ENCODE data around the gene ZSCAN2. TPM values are rescaled to one million over a fixed set of nuclear protein-coding genes. Genes with fewer than 3 reads are reported as not detected.

The ZSCAN2 gene
- total and polyA plus RNA-seq, 10 of the 15 experiments (the other 5 are each of a cell fraction or from before 2014, with no cell fraction given), result 2.7 to 13.2 (median 8.6) TPM

DNA sequence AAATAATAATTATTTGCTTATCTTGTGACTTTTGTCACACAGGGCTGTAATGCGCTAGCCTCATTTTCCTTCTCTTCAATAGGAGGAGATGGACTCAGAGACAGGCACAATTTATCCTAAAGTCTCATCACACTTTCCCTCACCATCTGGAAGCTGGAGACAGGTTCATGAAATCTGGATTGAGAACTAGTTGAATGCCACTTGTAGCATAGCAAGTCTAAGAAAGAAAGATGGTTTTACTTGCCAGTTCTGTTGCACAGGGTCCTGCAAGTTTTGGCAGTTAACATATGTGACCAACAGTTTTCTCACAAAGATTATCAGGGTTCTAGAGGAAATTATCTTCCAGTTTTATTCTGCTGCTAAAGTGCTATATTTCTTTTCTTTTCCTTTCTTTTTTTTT is 9.0 kb upstream of the ZSCAN2 start:
- no peak overlapping the region for H3K4me3 ChIP-seq
- H4K20me1 ChIP-seq (ENCODE audit: control insufficient read depth, insufficient read depth), result no peaks in the 10 kb centered on the region
- TF ChIP-seq POU2F2 (IDR thresholded peaks at IDR 0.05; ENCODE audit: borderline replicate concordance, low read depth, low read length), result no peak
- no peak for TF ChIP-seq HCFC1 (IDR thresholded peaks at IDR 0.05; ENCODE audit: low read length)
- TF ChIP-seq, protein P1, sequence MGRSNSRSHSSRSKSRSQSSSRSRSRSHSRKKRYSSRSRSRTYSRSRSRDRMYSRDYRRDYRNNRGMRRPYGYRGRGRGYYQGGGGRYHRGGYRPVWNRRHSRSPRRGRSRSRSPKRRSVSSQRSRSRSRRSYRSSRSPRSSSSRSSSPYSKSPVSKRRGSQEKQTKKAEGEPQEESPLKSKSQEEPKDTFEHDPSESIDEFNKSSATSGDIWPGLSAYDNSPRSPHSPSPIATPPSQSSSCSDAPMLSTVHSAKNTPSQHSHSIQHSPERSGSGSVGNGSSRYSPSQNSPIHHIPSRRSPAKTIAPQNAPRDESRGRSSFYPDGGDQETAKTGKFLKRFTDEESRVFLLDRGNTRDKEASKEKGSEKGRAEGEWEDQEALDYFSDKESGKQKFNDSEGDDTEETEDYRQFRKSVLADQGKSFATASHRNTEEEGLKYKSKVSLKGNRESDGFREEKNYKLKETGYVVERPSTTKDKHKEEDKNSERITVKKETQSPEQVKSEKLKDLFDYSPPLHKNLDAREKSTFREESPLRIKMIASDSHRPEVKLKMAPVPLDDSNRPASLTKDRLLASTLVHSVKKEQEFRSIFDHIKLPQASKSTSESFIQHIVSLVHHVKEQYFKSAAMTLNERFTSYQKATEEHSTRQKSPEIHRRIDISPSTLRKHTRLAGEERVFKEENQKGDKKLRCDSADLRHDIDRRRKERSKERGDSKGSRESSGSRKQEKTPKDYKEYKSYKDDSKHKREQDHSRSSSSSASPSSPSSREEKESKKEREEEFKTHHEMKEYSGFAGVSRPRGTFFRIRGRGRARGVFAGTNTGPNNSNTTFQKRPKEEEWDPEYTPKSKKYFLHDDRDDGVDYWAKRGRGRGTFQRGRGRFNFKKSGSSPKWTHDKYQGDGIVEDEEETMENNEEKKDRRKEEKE (IDR thresholded peaks at IDR 0.05), result no peak
- no peak for TF ChIP-seq RBBP5 (conservative IDR thresholded peaks at IDR 0.05)
- no peak for TF ChIP-seq EZH2 (IDR thresholded peaks at IDR 0.05; ENCODE audit: borderline replicate concordance, control insufficient read depth, low read depth, low read length)
- TF ChIP-seq EP300 (IDR thresholded peaks at IDR 0.05; ENCODE audit: borderline replicate concordance in 1 of 2, control insufficient read depth in 1 of 2, low read depth in 2 of 2, low read length in 2 of 2), result no peak
- TF ChIP-seq, protein P2, sequence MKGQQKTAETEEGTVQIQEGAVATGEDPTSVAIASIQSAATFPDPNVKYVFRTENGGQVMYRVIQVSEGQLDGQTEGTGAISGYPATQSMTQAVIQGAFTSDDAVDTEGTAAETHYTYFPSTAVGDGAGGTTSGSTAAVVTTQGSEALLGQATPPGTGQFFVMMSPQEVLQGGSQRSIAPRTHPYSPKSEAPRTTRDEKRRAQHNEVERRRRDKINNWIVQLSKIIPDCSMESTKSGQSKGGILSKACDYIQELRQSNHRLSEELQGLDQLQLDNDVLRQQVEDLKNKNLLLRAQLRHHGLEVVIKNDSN (IDR thresholded peaks at IDR 0.05; ENCODE audit: borderline replicate concordance, extremely low read length, insufficient read depth, low read depth, low read length), result no peak
- TF ChIP-seq MTA2 (IDR thresholded peaks at IDR 0.05; ENCODE audit: low read depth), result no peak
- TF ChIP-seq, protein P3, sequence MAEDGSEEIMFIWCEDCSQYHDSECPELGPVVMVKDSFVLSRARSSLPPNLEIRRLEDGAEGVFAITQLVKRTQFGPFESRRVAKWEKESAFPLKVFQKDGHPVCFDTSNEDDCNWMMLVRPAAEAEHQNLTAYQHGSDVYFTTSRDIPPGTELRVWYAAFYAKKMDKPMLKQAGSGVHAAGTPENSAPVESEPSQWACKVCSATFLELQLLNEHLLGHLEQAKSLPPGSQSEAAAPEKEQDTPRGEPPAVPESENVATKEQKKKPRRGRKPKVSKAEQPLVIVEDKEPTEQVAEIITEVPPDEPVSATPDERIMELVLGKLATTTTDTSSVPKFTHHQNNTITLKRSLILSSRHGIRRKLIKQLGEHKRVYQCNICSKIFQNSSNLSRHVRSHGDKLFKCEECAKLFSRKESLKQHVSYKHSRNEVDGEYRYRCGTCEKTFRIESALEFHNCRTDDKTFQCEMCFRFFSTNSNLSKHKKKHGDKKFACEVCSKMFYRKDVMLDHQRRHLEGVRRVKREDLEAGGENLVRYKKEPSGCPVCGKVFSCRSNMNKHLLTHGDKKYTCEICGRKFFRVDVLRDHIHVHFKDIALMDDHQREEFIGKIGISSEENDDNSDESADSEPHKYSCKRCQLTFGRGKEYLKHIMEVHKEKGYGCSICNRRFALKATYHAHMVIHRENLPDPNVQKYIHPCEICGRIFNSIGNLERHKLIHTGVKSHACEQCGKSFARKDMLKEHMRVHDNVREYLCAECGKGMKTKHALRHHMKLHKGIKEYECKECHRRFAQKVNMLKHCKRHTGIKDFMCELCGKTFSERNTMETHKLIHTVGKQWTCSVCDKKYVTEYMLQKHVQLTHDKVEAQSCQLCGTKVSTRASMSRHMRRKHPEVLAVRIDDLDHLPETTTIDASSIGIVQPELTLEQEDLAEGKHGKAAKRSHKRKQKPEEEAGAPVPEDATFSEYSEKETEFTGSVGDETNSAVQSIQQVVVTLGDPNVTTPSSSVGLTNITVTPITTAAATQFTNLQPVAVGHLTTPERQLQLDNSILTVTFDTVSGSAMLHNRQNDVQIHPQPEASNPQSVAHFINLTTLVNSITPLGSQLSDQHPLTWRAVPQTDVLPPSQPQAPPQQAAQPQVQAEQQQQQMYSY (CRISPR knock-in tag; IDR thresholded peaks at IDR 0.05), result no peak
- no peak for TF ChIP-seq WRNIP1 (IDR thresholded peaks at IDR 0.05; ENCODE audit: borderline replicate concordance, low read depth, low read length)
- TF ChIP-seq, protein P4, sequence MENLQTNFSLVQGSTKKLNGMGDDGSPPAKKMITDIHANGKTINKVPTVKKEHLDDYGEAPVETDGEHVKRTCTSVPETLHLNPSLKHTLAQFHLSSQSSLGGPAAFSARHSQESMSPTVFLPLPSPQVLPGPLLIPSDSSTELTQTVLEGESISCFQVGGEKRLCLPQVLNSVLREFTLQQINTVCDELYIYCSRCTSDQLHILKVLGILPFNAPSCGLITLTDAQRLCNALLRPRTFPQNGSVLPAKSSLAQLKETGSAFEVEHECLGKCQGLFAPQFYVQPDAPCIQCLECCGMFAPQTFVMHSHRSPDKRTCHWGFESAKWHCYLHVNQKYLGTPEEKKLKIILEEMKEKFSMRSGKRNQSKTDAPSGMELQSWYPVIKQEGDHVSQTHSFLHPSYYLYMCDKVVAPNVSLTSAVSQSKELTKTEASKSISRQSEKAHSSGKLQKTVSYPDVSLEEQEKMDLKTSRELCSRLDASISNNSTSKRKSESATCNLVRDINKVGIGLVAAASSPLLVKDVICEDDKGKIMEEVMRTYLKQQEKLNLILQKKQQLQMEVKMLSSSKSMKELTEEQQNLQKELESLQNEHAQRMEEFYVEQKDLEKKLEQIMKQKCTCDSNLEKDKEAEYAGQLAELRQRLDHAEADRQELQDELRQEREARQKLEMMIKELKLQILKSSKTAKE (IDR thresholded peaks at IDR 0.05; ENCODE audit: low read depth, poor library complexity, severe bottlenecking), result no peak
- TF ChIP-seq POLR2AphosphoS2 (IDR thresholded peaks at IDR 0.05; ENCODE audit: low read depth, low read length), result no peak
- BruUV-seq (replicated peaks), result no TSS peak
- H3K4me2 ChIP-seq (ENCODE audit: control insufficient read depth, insufficient read depth), result no peak overlapping the region
- ChIA-PET CTCF (interaction anchor here (0.9 to 2.1 kb wide), 6 partner anchors 13 to 336 kb away, joined by 3 to 11 read pairs (median 4); no protein-coding TSS in a partner anchor), RAD21 (ENCODE audit: unreplicated experiment) (interaction anchor here (1.2 kb wide), 1 partner anchor 68 kb away, joined by 3 read pairs; no protein-coding TSS in a partner anchor), POLR2A (interaction anchor here (1.1 kb wide), 1 partner anchor 34 kb away, joined by 4 read pairs; no protein-coding TSS in a partner anchor), SMC1A (ENCODE audit: uncharacterized antibody, unreplicated experiment) (interaction anchor here (0.6 to 1.3 kb wide), 4 partner anchors 56 to 285 kb away, joined by 3 to 6 read pairs (median 3); no protein-coding TSS in a partner anchor)
- in situ Hi-C loops (cut with MboI), result loop anchor here (5.0 kb wide), 2 partner anchors 285 to 335 kb away; no protein-coding TSS in a partner anchor
- H3K79me2 ChIP-seq (ENCODE audit: control insufficient read depth, insufficient read depth, low read length), result no peaks in the 10 kb centered on the region
- H2AFZ ChIP-seq (ENCODE audit: control insufficient read depth, low read depth, low read length), result no peak overlapping the region
- intact Hi-C loops (cut with micrococcal nuclease; ENCODE audit: unreplicated experiment), result no loop called here
- H3K9ac ChIP-seq (ENCODE audit: control insufficient read depth, insufficient read depth, low read length), result no peak overlapping the region
- 50% methylated on average over 1 of the region's 1 CpG for WGBS (ENCODE audit: insufficient coverage, insufficient replicate concordance, low lambda C conversion rate, missing lambda C conversion rate)
- H3K27ac ChIP-seq (ENCODE audit: control insufficient read depth, insufficient read depth), result no peak overlapping the region
- ATAC-seq, result no peak
- H3K36me3 ChIP-seq (ENCODE audit: control insufficient read depth in 2 of 2, insufficient read depth in 2 of 2, low read length in 1 of 2), result no peaks in the 10 kb centered on the region
- DNase-seq (ENCODE audit: low read depth, low spot score), result no peak
- peaks cover 2% of the 10 kb centered on the region in 2 experiments; a peak in 3 of 4 replicates for H3K27me3 ChIP-seq (replicated peaks in 1 of 2; ENCODE audit: control insufficient read depth in 2 of 2, insufficient read depth in 2 of 2, low read length in 1 of 2)
- H3K4me1 ChIP-seq (ENCODE audit: control insufficient read depth, insufficient read depth, low read length), result no peaks in the 10 kb centered on the region
- no peak for FAIRE-seq
- peaks cover 2% of the 10 kb centered on the region; the same call in 1 of the 3 replicates for H3K9me3 ChIP-seq (replicated peaks; ENCODE audit: control insufficient read depth, insufficient read depth, low read length)

Data from GM12878 (cell line).